ENCODE data around the gene DAG1. TPM values are rescaled to one million over a fixed set of nuclear protein-coding genes. Genes with fewer than 3 reads are reported as not detected.

Gene DAG1
- total and polyA plus RNA-seq, 8 donors, result 15.5 to 108 (median 70.0) TPM

GRCh38 chr3:49523756-49524747 lies 54.0 kb downstream of the DAG1 start:
- Histone ChIP-seq H3K27ac (peak overlapping the region in 3 of 4 donors; percentile 48 to 68 (median 51)), H3K4me3 (no peak overlapping the region), H3K4me1 (peaks cover 10 to 14% (median 13%) of the 10 kb centered on the region in 3 donors), H3K36me3 (no peaks in the 10 kb centered on the region), H3K9me3 (no peaks in the 10 kb centered on the region), H3K27me3 (no peaks in the 10 kb centered on the region)
- 48% methylated on average over 5 of the region's 5 CpGs for WGBS, 2 donors
- DNase-seq (peak in 4 of 6 donors; percentile 46 to 68 (median 60)), FAIRE-seq (no peak), ATAC-seq (peak; percentile 78 to 88 (median 82))
- TF ChIP-seq CTCF (IDR thresholded peaks at IDR 0.05), result no peak
- intact Hi-C loops (cut with DNase I), result no loop called here

- no peak for FAIRE-seq
- ATAC-seq, result no peak
- Histone ChIP-seq H3K27ac (no peak overlapping the region), H3K36me3 (peaks cover 0 to 20% (median 10%) of the 10 kb centered on the region in 3 donors), H3K9me3 (no peaks in the 10 kb centered on the region), H3K27me3 (no peaks in the 10 kb centered on the region), H3K4me3 (no peak overlapping the region), H3K4me1 (peaks cover 6 to 13% (median 8%) of the 10 kb centered on the region in 3 donors)
- TF ChIP-seq CTCF (IDR thresholded peaks at IDR 0.05), result no peak
- DNase-seq, result no peak
- intact Hi-C loops (cut with DNase I), result no loop called here
Observed at GRCh38 chr3:49529567-49529966, 59.5 kb downstream of the DAG1 start.

GRCh38 chr3:49530231-49530630 lies 60.2 kb downstream of the DAG1 start:
- H3K4me3 ChIP-seq, result no peak overlapping the region
- peaks cover 7 to 17% (median 8%) of the 10 kb centered on the region in 3 donors for H3K4me1 ChIP-seq
- peak in 1 of 4 donors; percentile 31 for ATAC-seq
- H3K36me3 ChIP-seq, result peaks cover 0 to 20% (median 10%) of the 10 kb centered on the region in 3 donors
- DNase-seq, result no peak
- TF ChIP-seq CTCF (IDR thresholded peaks at IDR 0.05), result no peak
- no peaks in the 10 kb centered on the region for H3K27me3 ChIP-seq
- no peak overlapping the region for H3K27ac ChIP-seq
- intact Hi-C loops (cut with DNase I), result no loop called here
- no peak for FAIRE-seq
- no peaks in the 10 kb centered on the region for H3K9me3 ChIP-seq
- WGBS, 2 donors, result 56 to 57% methylated on average over 5 of the region's 5 CpGs

GRCh38 chr3:49530701-49531100 lies 60.6 kb downstream of the DAG1 start:
- intact Hi-C loops (cut with DNase I), result no loop called here
- FAIRE-seq, result no peak
- H3K27ac ChIP-seq, result no peak overlapping the region
- no peaks in the 10 kb centered on the region for H3K9me3 ChIP-seq
- H3K4me1 ChIP-seq, result peaks cover 8 to 17% (median 11%) of the 10 kb centered on the region in 3 donors
- H3K36me3 ChIP-seq, result peaks cover 0 to 20% (median 10%) of the 10 kb centered on the region in 3 donors
- ATAC-seq, result no peak
- no peak for DNase-seq
- TF ChIP-seq CTCF (IDR thresholded peaks at IDR 0.05), result no peak
- WGBS, 2 donors, result 80 to 88% methylated on average over 8 of the region's 8 CpGs
- H3K4me3 ChIP-seq, result no peak overlapping the region
- H3K27me3 ChIP-seq, result no peaks in the 10 kb centered on the region

GRCh38 chr3:49531218-49531617 lies 61.2 kb downstream of the DAG1 start:
- FAIRE-seq (no peak), DNase-seq (peak in 1 of 6 donors; percentile 64), ATAC-seq (no peak)
- TF ChIP-seq CTCF (IDR thresholded peaks at IDR 0.05), result no peak
- Histone ChIP-seq H3K27me3 (no peaks in the 10 kb centered on the region), H3K9me3 (no peaks in the 10 kb centered on the region), H3K27ac (no peak overlapping the region), H3K36me3 (peaks cover 0 to 20% (median 10%) of the 10 kb centered on the region in 3 donors), H3K4me1 (peaks cover 8 to 17% (median 17%) of the 10 kb centered on the region in 3 donors), H3K4me3 (no peak overlapping the region)
- WGBS, 2 donors, result 73 to 82% methylated on average over 10 of the region's 10 CpGs
- intact Hi-C loops (cut with DNase I), result no loop called here
